H7 (cell line): Measurements from ENCODE around the gene SHISAL2A. TPM values are rescaled to one million over a fixed set of nuclear protein-coding genes. Genes with fewer than 3 reads are reported as not detected.

Experiments used
- DNase-seq: peaks from one replicate; pipeline ENCODE4 v3.0.0; 2012
- H3K27me3 ChIP-seq: 2 replicates; pipeline ENCODE4 v1.6.0; 2011; ENCODE audit warnings: mild to moderate bottlenecking, low read length; ENCODE audit not compliant: control insufficient read depth, insufficient read depth
- H3K36me3 ChIP-seq: replicated peaks from 2 replicates; pipeline ENCODE4 v1.5.1; 2011; ENCODE audit warnings: low read length; ENCODE audit not compliant: control insufficient read depth, insufficient read depth
- H3K4me3 ChIP-seq: 2 replicates; pipeline ENCODE4 v1.5.1; 2011; ENCODE audit warnings: low read depth, mild to moderate bottlenecking, control low read depth, low read length, moderate library complexity; ENCODE audit not compliant: insufficient read depth
- total RNA-seq: library from RNA; depleted of rRNA; stranded (reverse); fragments of >200 nt; shearing (Covaris generic); gene quantifications from 2 replicates; pipeline ENCODE4 v1.2.3, GENCODE V29; 2014; rRNA removed

SHISAL2A gene
- total RNA-seq, result 0.18 and 1.3 TPM in 2 replicates

DNA sequence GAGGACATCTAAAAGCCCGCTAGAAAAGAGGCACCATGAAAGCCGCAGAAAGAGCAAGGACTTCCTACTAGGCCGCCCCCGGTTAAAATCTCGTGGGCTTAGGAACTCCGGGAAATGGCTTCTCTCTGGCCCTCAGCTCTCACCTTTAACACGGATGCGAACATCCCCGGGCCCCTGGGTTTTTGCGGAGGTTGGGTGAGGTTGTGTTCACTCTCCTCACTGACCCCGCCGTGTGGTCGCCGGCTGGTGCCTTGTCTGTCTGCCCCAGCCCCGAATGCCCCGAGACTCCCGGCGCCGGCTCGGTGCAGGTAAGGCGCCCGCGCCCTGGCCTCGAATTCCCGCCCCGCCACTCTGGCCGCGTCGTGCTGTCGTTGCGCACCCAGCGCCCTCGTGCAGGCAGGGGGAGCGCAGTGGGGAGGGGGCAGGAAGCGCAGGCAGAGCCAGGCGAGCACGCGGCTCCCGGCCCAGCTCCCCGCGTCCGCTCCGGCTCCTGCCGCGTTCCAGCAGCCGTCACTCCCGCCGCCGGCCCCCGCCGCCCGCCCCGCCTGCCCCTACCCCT lies at the start of gene SHISAL2A:
Gene SHISAL2A, plus strand, starts transcription at position 437 of the 559 bp plus-strand sequence. CDS start 326 bp downstream, outside the sequence.
- Histone ChIP-seq H3K27me3 (peaks cover 36% of the 10 kb centered on the region), H3K36me3 (no peaks in the 10 kb centered on the region), H3K4me3 (peak within 1 kb of the TSS; percentile 37)
- DNase-seq, result peak; percentile 91

DNA sequence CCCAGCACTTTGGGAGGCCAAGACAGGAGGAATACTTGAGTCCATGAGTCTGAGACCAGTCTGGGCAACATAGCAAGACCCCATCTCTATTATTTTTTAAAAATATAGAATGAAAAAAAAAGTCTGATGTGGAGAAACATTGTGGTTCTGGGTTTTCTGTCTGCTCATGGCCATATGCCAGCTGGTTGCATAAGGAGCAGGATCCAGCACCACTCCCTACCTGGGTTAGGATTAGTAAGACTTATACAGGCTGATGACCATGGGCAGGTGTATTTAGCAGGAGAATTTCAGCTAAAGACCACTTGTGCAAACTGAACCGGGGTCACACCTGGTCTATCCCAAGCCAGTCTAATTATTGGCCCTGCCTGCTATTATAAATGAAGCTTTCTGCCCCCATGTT lies 47.5 kb upstream of the SHISAL2A start:
- Histone ChIP-seq H3K4me3 (no peak overlapping the region), H3K36me3 (no peaks in the 10 kb centered on the region), H3K27me3 (no peaks in the 10 kb centered on the region; the same call in 1 of the 2 replicates)
- no peak for DNase-seq

DNA sequence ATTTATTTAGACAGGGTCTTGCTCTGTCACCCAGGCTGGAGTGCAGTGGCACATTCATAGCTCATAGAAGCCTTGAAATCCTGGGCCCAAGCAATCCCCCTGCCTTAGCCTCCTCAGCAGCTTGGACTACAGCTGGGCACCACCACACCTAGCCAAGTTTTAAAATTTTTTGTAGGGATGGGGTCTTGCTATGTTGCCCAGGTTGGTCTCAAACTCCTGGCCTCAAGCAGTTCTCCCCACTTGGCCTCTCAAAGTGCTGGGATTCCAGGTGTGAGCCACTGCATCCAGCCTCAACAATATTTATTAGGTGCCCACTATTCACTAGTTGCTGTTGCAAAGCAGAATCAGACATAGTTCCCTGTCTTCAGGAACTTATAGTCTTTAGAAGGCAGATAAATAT lies 44.9 kb upstream of the SHISAL2A start:
- DNase-seq, result no peak
- Histone ChIP-seq H3K4me3 (no peak overlapping the region), H3K36me3 (no peaks in the 10 kb centered on the region), H3K27me3 (no peaks in the 10 kb centered on the region; the same call in 1 of the 2 replicates)

DNA sequence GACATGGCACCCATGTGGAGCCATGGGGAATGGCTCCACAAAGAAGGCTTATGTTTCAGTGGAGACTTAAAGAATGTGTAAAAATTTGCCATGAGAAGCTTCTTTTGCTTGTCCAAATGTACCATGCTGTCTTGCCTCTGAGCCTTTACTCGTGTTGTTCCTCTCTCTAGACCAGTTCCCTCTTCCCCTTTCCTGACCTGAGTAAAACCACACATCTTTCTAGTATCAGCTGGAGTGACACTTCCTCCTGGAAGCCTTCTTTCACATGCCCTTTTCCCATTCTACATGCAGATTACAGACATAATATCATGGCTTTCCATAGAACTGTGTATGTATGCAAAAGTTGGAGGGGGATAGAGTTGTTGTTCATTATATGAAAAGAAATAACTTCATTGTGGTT lies 44.4 kb upstream of the SHISAL2A start:
- no peak for DNase-seq
- H3K27me3 ChIP-seq, result no peaks in the 10 kb centered on the region; the same call in 1 of the 2 replicates
- no peaks in the 10 kb centered on the region for H3K36me3 ChIP-seq
- no peak overlapping the region for H3K4me3 ChIP-seq

DNA sequence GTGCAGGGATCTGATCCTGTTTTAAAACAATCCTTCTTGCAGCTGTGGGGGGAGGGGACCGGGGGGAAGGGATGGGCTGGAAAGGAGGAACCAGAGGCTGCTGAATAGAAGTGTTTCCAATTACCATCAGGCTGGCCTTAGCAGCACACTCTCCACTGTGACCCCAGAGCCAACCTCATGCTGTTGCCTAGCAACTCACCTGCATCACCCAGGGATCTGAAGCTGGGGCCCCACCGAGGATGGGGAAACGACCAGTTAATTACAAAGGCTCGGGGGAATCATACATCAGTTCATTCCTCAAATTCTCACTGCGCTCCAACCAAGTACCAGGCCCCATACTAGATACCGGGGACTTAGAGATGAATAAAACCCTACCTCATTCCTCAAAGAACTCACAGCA lies 42.7 kb upstream of the SHISAL2A start:
- no peak overlapping the region for H3K4me3 ChIP-seq
- no peaks in the 10 kb centered on the region; the same call in 1 of the 2 replicates for H3K27me3 ChIP-seq
- no peaks in the 10 kb centered on the region for H3K36me3 ChIP-seq
- DNase-seq, result peak; percentile 51

DNA sequence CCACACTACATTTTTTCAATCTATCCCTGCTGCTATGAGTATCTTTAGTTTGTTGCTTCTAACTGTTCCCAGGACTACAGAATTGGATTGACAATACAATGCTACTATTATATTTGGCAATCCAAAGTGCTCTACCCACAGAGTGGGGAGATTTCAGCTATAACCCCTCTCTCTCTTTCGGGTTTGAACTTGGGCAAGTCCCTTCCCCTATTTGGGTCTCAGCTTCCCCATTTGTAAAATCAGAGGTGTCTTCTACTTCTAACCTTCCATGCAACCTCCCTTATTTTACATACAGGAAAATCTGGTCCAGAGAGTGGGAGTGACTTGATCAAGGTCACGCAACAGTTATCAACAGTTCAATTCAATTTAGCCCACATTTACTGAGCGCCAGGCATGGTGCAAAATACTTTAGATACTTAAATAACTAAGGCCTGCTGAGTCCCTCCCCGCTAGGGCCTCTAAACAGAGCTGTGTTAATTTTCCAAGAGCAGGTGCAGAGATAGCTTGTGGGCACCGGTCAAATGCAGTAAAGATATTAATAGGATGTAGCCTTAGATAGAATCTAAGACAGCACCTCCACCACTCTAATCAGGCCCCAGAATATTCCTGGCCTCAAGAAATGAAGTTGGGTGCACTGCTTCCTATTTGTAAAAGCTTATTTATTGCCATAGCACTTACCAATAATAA lies 40.2 kb upstream of the SHISAL2A start:
- Histone ChIP-seq H3K27me3 (no peaks in the 10 kb centered on the region), H3K4me3 (no peak overlapping the region), H3K36me3 (no peaks in the 10 kb centered on the region)
- DNase-seq, result no peak

DNA sequence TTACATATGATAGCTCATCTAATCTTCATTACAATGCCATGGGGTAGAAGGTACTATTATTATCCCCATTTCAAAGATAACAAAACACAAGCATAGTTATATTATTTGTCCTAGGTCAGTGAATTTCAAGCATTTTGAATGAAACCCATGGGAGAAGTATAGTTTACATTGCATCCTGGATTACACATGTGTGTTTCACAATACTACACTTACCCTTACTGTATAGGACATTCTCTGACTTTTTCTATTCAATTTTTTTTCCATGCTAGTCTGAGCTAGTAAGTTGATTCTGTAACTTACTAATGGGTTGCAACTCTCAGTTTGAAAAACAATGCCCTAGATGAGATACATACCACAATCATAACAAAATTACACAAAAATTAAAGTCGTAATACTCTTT lies 39.5 kb upstream of the SHISAL2A start:
- no peaks in the 10 kb centered on the region for H3K27me3 ChIP-seq
- no peaks in the 10 kb centered on the region for H3K36me3 ChIP-seq
- DNase-seq, result no peak
- no peak overlapping the region for H3K4me3 ChIP-seq

DNA sequence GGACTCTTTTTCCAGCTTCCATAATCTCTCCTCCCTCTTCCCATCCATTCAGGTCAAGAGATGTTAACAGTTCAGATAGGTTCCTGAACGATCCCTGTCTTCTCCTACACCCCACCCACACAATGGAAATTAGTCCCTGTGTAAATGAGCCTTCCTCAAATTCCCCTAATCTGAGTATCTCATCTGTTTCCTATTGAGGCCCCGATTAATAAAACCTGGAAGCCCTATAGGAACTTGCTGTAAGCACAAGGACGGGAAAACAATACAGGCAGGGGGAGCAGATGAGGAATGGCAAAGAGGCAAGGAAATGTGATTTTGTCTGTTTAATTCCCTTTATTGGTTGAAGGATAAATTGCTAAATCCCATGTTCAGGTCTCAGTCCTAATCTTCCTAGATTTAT lies 37.9 kb upstream of the SHISAL2A start:
- H3K4me3 ChIP-seq, result no peak overlapping the region
- no peak for DNase-seq
- H3K27me3 ChIP-seq, result peaks cover 2% of the 10 kb centered on the region; the same call in 1 of the 2 replicates
- H3K36me3 ChIP-seq, result no peaks in the 10 kb centered on the region

DNA sequence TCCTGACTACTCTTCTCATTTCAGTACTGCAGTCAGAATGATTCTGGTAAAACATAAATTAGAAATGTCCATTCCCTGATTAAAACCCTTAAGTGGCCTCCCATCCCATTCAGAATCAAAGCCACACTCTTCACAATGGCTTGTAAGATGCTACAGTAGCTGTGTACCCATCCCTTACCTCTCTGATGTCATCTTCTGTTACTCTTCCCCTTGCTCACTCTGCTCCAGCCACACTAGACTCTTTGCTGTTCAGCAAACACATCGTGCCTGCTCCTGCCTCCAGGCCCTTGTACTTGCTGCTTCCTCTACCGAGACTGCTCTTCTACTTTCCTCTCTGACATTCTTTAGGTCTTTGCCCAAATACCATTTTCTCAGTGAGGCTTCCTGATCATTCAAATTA lies 35.1 kb upstream of the SHISAL2A start:
- H3K4me3 ChIP-seq, result no peak overlapping the region
- peaks cover 23% of the 10 kb centered on the region for H3K27me3 ChIP-seq
- H3K36me3 ChIP-seq, result no peaks in the 10 kb centered on the region
- DNase-seq, result no peak

DNA sequence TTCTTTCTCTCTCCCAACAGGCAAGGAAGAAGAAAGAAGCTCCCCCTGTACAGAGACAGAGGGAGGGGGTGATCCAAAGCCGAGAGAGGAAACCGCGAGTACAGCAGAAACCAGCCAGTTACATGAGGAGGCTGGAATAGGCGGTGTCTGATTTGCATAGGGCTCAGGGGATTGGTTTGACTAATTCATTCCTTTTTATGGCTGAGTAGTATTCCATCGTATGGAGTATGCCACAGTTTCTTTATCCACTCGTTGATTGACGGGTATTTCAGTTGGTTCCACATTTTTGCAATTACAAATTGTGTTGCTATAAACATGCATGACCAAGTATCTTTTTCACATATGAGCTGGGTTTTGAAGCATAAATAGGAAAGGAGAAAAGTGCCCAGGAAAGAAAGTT lies 34.2 kb upstream of the SHISAL2A start:
- Histone ChIP-seq H3K27me3 (peaks cover 30% of the 10 kb centered on the region), H3K4me3 (no peak overlapping the region), H3K36me3 (no peaks in the 10 kb centered on the region)
- DNase-seq, result no peak

DNA sequence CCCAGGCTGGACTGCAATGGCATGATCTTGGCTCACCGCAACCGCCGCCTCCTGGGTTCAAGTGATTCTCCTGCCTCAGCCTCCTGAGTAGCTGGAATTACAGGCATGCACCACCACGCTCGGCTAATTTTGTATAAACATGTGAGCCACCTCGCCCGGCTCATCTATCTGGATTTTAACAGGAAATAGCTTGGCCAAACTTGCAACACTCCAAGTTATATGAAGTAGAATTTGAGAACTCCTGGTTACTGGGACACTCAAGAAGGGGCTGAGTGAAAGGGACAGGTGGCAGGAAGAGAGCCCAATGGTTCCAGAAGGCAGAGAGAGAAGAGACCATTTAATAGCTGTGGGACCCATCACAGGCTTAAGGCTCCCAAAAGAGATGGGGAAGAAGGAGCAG lies 33.7 kb upstream of the SHISAL2A start:
- no peak for DNase-seq
- Histone ChIP-seq H3K27me3 (peaks cover 30% of the 10 kb centered on the region), H3K36me3 (no peaks in the 10 kb centered on the region), H3K4me3 (no peak overlapping the region)

DNA sequence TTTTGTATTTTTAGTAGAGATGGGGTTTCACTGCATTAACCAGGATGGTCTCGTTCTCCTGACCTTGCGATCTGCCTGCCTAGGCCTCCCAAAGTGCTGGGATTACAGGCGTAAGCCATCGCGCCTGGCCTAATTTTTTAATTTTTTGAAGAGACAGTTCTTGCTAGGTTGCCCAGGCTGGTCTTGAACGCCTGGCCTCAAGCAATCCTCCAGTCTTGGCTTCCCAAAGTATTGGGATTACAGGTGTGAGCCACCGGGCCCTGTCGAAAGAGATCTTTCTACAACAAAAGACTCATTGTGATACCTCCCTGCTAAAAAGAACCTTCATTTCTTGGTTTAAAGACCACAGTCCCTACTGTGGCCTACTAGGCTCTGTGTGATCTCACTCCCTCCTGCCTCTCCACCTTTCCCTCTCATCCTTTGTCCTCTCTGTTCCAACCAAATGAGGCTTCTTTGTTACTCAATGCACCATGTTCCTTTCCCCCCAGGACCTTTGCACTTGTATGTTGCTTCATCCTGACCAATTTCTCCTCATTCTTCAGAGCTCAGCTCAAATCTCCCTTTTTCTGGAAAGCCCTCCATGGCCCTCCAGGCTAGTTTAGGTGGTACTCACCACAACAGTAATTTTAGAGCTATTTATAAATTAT lies 32.3 kb upstream of the SHISAL2A start:
- no peaks in the 10 kb centered on the region for H3K36me3 ChIP-seq
- no peak overlapping the region for H3K4me3 ChIP-seq
- DNase-seq, result no peak
- peaks cover 30% of the 10 kb centered on the region for H3K27me3 ChIP-seq

DNA sequence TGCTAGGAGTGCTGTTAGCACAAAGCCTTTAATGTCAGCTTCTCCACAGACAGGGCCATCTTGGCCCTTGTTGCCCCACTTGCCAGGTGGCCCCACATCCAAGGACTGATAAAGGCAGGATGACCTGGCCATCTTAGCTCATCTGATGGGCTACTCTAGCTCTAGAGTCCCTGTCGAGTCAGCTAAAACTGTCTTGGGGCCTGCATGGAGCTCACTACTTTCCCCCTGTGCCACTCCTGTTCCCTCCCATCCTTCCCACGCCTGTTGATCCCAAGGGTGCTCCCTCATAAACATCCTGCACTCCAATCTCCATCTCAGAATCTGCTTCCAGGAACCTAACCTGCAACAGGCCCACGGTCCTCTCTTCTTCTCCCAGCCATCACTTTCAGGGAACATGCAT lies 31.4 kb upstream of the SHISAL2A start:
- Histone ChIP-seq H3K4me3 (no peak overlapping the region; the same call in 1 of the 2 replicates), H3K27me3 (peaks cover 30% of the 10 kb centered on the region), H3K36me3 (no peaks in the 10 kb centered on the region)
- DNase-seq, result no peak

DNA sequence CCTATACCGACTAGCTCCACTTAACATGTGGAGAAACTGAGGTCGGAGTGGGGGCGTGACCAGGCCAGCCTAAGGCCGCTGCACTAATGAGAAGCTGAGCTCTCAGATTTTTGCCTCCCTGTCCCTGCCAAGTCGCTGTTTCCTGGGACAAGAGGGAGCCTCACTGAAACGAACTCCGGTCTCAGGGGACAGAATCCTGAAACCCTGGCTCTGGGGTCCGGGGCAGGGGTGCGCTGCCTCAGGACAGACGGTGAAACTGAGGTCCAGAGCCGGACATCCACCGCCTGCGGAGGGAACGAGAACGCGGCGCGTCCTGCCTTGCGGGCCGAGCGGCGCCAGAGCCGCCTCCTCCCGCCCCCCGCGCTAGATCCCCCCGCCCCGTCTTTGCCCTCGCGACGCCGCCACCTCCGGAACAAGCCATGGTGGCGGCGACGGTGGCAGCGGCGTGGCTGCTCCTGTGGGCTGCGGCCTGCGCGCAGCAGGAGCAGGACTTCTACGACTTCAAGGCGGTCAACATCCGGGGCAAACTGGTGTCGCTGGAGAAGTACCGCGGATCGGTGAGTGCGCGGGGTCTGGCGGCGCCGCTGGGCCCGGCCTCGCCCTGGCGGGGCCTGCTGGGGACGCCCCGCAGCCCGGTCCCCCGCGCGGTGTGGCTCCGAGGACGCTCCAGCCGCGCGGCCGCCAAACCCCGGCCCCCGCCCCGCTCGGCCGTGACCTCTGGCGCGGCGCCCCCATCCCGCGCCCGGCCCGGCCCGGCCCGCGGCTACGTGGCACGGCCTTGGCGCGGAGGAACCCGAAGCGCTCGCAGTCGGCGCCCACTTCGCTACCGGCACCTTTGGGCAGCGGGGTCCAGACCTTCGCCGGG lies 30.7 kb upstream of the SHISAL2A start, which contains the start of gene GPX7:
Gene GPX7, plus strand, starts transcription at position 381 of the 865 bp plus-strand sequence. Its CDS starts 39 bp downstream, at position 420.
- peaks cover 30% of the 10 kb centered on the region for H3K27me3 ChIP-seq
- H3K36me3 ChIP-seq, result no peaks in the 10 kb centered on the region
- DNase-seq, result peak; percentile 87
- H3K4me3 ChIP-seq, result peak within 1 kb of the TSS; percentile 56
